SU-DHL-6 (cell line): ENCODE data around the gene APBB2.

Source experiments
- EZH2phosphoT487 ChIP-seq: fragments of 200-600 bp; sonication (generic), shearing (Covaris generic); conservative IDR thresholded peaks from 2 replicates; pipeline ENCODE4 v1.6.1; 2018; ENCODE audit warnings: mild to moderate bottlenecking, antibody characterized with exemption, low read length, moderate library complexity, mixed read lengths
- TF ChIP-seq, protein P1 (sequence below): fragments of 200-600 bp; sonication (generic); IDR thresholded peaks from one replicate; pipeline ENCODE4 v1.5.1; 2017; ENCODE audit warnings: antibody characterized with exemption, mild to moderate bottlenecking, low read length, moderate library complexity; ENCODE audit not compliant: insufficient read depth, poor library complexity, severe bottlenecking

DNA sequence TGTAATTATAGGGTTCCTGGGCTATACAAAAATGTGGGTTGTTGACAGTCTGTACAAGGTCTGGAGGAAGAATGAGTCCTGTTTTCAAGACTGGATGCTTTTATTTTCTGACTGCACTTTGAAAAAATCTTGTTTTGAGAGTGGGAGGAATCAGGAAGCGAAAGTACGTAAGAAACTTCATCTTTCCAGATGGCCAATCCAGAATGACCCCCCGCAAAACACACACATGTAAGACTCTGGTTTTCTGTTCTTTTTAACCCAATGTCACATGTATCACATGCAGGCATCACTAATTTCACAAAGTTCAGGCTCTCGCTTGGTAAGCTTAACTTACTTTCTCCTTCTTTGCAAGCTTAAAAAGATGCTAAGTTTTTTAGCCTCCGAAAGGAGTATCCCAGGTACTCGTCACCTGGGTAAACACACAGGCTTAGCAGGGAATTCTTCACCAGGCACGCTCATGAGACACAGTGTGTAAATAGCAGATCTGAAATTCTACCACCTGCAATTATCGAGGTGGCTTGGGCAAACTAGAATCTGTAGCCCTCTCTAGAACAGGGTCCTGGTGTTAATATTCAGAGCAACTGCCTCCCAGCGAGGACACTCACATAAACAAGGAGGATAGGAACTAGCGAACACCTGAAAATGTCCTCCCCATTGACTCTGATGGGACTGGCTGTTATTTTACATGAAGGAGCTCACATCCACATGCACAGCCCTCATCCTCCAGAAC lies 373.9 kb downstream of the APBB2 start:
- TF ChIP-seq, protein P1, sequence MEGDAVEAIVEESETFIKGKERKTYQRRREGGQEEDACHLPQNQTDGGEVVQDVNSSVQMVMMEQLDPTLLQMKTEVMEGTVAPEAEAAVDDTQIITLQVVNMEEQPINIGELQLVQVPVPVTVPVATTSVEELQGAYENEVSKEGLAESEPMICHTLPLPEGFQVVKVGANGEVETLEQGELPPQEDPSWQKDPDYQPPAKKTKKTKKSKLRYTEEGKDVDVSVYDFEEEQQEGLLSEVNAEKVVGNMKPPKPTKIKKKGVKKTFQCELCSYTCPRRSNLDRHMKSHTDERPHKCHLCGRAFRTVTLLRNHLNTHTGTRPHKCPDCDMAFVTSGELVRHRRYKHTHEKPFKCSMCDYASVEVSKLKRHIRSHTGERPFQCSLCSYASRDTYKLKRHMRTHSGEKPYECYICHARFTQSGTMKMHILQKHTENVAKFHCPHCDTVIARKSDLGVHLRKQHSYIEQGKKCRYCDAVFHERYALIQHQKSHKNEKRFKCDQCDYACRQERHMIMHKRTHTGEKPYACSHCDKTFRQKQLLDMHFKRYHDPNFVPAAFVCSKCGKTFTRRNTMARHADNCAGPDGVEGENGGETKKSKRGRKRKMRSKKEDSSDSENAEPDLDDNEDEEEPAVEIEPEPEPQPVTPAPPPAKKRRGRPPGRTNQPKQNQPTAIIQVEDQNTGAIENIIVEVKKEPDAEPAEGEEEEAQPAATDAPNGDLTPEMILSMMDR: no peak
- no peak for TF ChIP-seq EZH2phosphoT487
